ENCODE data around the gene PRLR. TPM values are rescaled to one million over a fixed set of nuclear protein-coding genes. Genes with fewer than 3 reads are reported as not detected.

PRLR gene
- total RNA-seq, 1 experiment from 2014 or later = not detected

- no peak for DNase-seq (ENCODE audit: extremely low read depth, low read depth)
These were observed 65.3 kb downstream of the PRLR start for GRCh38 chr5:35164860-35165542.

- no peak for DNase-seq (ENCODE audit: extremely low read depth, low read depth)
These were observed 66.6 kb downstream of the PRLR start for GRCh38 chr5:35163710-35164033.

- no peak for DNase-seq (ENCODE audit: extremely low read depth, low read depth)
These were observed 67.2 kb downstream of the PRLR start for GRCh38 chr5:35162848-35163709.

DNA sequence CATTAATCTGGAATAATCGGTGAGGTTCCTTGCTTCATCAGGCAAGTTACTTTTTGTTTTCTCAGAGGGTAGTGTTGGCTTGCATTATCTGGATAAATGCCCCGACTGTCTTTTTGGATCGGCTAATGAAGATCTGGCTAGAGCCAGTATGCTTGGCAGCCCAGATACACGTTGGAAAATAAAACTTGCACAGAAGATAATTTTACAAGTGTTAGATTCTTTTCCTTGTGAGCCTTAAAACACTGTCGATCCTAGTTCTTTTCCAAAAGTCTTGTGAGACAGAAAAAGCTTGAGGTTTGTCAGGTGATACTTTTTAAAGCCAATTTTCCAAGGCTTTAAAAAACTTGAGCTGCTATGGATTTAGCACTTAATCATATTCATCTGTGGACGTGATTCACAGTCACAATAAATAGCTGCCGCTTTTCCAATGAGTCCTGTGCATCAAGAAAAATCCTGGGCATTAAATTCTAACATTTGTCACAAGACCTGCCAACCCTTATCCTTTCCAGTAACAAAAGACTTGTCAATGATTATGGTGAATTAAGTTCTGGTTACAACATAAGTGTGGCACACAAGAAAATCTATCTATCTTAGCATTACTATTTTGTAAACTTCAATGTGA is 68.5 kb downstream of the PRLR start:
- DNase-seq (ENCODE audit: extremely low read depth, low read depth) = no peak

DNA sequence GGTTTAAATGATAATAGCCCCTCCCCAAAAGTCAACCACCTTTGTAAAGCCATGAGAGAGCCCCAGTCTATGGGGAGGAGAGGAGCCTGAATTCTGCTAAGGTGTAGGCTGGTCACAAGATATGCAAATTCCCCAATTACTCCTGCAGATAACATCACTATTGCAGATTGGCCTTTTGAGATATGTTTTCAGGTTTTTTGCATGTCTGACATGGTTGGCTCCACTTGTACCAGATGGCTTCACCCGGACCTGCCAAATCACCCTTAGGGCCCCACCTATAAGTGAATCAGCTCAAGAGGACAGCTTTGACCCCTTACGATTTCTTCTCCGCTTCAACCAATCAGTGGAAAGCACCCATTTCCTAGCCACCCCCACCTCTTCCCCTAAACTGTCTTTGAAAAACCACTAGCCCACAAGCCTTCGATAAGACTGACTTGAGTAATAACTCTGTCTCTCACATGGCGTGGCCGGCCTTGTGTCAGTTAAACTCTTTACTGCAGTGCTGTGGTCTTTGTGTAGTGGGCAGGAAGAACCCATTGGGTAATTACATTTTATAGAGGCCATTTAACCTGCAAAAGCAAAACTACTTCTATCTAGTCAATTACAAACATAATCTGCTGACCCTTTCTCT is 69.7 kb downstream of the PRLR start:
- no peak for DNase-seq (ENCODE audit: extremely low read depth, low read depth)

GRCh38 chr5:35159370-35159742 is 70.9 kb downstream of the PRLR start:
- no peak for DNase-seq (ENCODE audit: extremely low read depth, low read depth)

- no peak for DNase-seq (ENCODE audit: extremely low read depth, low read depth)
These were observed 71.5 kb downstream of the PRLR start for GRCh38 chr5:35158622-35159369.

- DNase-seq (ENCODE audit: extremely low read depth, low read depth) = no peak
These were observed 72.1 kb downstream of the PRLR start for GRCh38 chr5:35158204-35158603.

DNA sequence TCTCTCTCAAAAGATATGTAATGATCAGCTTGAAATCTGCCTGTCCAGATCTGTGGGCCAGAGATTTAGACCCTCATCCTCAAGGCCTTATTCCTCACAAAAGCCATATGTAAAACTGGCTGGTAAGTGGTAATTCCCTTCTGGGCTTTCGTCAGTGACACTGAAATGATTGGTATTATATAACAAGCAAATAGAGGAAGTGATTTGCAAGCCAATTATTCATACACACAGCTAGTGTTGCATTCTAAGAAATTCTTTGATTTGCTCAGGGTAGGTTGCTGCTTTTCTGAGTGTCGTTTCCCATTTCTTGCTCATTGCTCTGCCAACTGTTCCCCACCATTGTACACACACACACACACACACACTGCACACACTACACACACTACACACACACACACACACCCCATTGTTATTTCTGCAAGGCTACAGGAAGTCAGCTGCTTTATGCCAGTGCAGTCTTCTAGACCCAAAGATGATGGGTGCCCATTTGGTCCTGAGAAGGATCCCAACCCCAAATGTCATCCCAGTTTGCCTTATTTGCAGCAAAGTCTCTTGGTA is 76.8 kb downstream of the PRLR start:
- no peak for DNase-seq (ENCODE audit: extremely low read depth, low read depth)

- DNase-seq (ENCODE audit: extremely low read depth, low read depth) = no peak
These were observed 77.6 kb downstream of the PRLR start for GRCh38 chr5:35152733-35153132.

GRCh38 chr5:35151146-35151920 is 79.0 kb downstream of the PRLR start:
- DNase-seq (ENCODE audit: extremely low read depth, low read depth) = no peak

- DNase-seq (ENCODE audit: extremely low read depth, low read depth) = no peak
These were observed 81.2 kb downstream of the PRLR start for GRCh38 chr5:35149041-35149440.

- no peak for DNase-seq (ENCODE audit: extremely low read depth, low read depth)
These were observed 83.9 kb downstream of the PRLR start for GRCh38 chr5:35146406-35146805.

DNA sequence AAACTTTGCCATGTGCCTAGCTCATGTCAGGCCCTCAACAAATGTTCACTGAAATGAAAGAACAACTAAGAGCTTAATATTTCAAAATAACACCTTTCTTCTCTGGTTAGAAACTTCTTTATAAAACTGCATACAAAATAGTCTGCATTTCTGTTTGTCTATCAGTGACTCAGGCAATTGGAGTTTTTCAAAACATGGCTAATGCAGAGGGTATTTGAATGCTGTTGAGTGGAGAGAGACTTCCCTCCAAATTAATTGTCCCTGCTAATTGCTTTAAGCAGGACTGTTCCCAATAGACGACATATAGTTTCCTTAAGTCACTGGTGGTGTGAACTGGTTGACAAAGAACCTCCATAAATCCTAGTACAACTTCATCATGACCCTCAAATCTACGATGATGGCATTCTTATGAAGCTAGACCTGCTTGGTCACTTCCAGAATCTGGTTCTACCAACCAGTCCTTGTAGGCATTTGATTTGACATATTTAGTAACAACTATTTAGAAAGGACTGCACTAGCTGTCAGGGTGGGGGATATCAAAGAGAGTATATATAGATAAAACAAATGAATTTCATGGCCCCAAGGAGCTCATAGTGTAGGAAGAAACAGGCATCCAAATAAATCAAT is 84.5 kb downstream of the PRLR start:
- DNase-seq (ENCODE audit: extremely low read depth, low read depth) = no peak

GRCh38 chr5:35145012-35145411 is 85.3 kb downstream of the PRLR start:
- no peak for DNase-seq (ENCODE audit: extremely low read depth, low read depth)

DNA sequence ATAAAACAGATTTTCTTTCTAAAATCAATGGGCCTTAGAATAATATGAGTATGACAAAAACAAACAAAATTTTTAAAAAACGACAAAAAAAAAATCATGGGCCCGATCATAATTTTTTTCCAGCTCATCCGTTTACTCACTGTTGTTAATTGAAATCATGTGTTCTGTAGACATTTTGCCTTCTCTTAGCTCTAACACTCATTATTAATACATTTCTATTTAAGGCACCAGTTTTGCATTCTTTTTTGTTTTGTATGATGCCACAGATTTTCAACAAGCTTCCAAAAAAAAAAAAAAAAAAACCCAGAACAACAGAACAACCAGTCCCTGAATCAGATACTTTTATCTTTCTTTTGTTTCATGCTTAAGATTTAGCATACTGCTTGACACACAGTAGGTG is 86.4 kb downstream of the PRLR start:
- no peak for DNase-seq (ENCODE audit: extremely low read depth, low read depth)

GRCh38 chr5:35141739-35142138 is 88.5 kb downstream of the PRLR start:
- DNase-seq (ENCODE audit: extremely low read depth, low read depth) = no peak

- no peak for DNase-seq (ENCODE audit: extremely low read depth, low read depth)
These were observed 92.1 kb downstream of the PRLR start for GRCh38 chr5:35138232-35138631.

- no peak for DNase-seq (ENCODE audit: extremely low read depth, low read depth)
These were observed 93.9 kb downstream of the PRLR start for GRCh38 chr5:35136386-35136785.
